GM23338 (cell line): ENCODE measurements around the gene TMEM74B. TPM values are rescaled to one million over a fixed set of nuclear protein-coding genes. Genes with fewer than 3 reads are reported as not detected.

ENCODE experiments used
- ATAC-seq: fragments of 200-7000 bp; cut with Tn5 transposase; 3 replicates; pipeline ENCODE4 v1.9.1; 2020
- DNase-seq: peaks from one replicate; pipeline ENCODE4 v3.0.0-alpha.2; 2015; ENCODE audit warnings: low spot score
- H2AFZ ChIP-seq: fragments of 200-600 bp; sonication (generic); 2 replicates; pipeline ENCODE4 v1.8.0; 2016; ENCODE audit warnings: antibody characterized with exemption, mild to moderate bottlenecking, moderate library complexity
- H3F3A ChIP-seq: fragments of 200-600 bp; sonication (generic); replicated peaks from 2 replicates; pipeline ENCODE4 v1.8.0; 2017; ENCODE audit warnings: antibody characterized with exemption, mixed run types, low read depth
- H3K27ac ChIP-seq: fragments of 200-600 bp; sonication (generic); 2 replicates; pipeline ENCODE4 v1.6.1; 2016; ENCODE audit warnings: low read depth
- H3K27me3 ChIP-seq: fragments of 200-600 bp; sonication (generic); 2 replicates; pipeline ENCODE4 v1.8.0; 2016; ENCODE audit warnings: mild to moderate bottlenecking, mixed run types, moderate library complexity; ENCODE audit not compliant: insufficient read depth
- H3K36me3 ChIP-seq: fragments of 200-600 bp; sonication (generic); 2 replicates; pipeline ENCODE4 v1.8.0; 2016; ENCODE audit warnings: mild to moderate bottlenecking; ENCODE audit not compliant: insufficient read depth
- H3K4me1 ChIP-seq: fragments of 200-600 bp; sonication (generic); 2 replicates; pipeline ENCODE4 v1.8.0; 2016; ENCODE audit warnings: mild to moderate bottlenecking, moderate library complexity; ENCODE audit not compliant: insufficient read depth
- H3K4me2 ChIP-seq: fragments of 200-600 bp; sonication (generic); 2 replicates; pipeline ENCODE4 v1.7.1; 2017; ENCODE audit warnings: mixed run types
- H3K4me3 ChIP-seq: fragments of 200-600 bp; sonication (generic); 2 replicates; pipeline ENCODE4 v1.6.1; 2016; ENCODE audit warnings: mixed run types
- H3K79me2 ChIP-seq: fragments of 200-600 bp; sonication (generic); replicated peaks from 2 replicates; pipeline ENCODE4 v1.8.0; 2017; ENCODE audit warnings: mild to moderate bottlenecking; ENCODE audit not compliant: insufficient read depth
- H3K9me2 ChIP-seq: fragments of 200-600 bp; sonication (generic); 2 replicates; pipeline ENCODE4 v1.8.0; 2017; ENCODE audit not compliant: insufficient read depth
- H4K20me1 ChIP-seq: fragments of 200-600 bp; sonication (generic); replicated peaks from 2 replicates; pipeline ENCODE4 v1.8.0; 2017; ENCODE audit warnings: mild to moderate bottlenecking; ENCODE audit not compliant: insufficient read depth
- H3K27ac Mint-ChIP-seq: 2 replicates; pipeline ENCODE4 v1.8.0; 2020; ENCODE audit warnings: inconsistent platforms, mild to moderate bottlenecking, moderate library complexity, mixed read lengths
- H3K27me3 Mint-ChIP-seq: 3 replicates; pipeline ENCODE4 v1.8.0; 2022; ENCODE audit warnings: low read depth, mild to moderate bottlenecking, moderate library complexity, mixed read lengths, inconsistent platforms; ENCODE audit not compliant: insufficient read depth, poor library complexity
- H3K36me3 Mint-ChIP-seq: 3 replicates; pipeline ENCODE4 v1.8.0; 2021; ENCODE audit warnings: low read depth, mild to moderate bottlenecking, inconsistent platforms, moderate library complexity, mixed read lengths
- H3K4me1 Mint-ChIP-seq: 3 replicates; pipeline ENCODE4 v1.8.0; 2020; ENCODE audit warnings: mild to moderate bottlenecking, inconsistent platforms, mixed read lengths
- H3K4me3 Mint-ChIP-seq: 3 replicates; pipeline ENCODE4 v1.8.0; 2021; ENCODE audit warnings: moderate library complexity, mild to moderate bottlenecking, inconsistent platforms, mixed read lengths
- H3K9me3 Mint-ChIP-seq: 3 replicates; pipeline ENCODE4 v1.8.0; 2020; ENCODE audit warnings: moderate library complexity, mild to moderate bottlenecking, inconsistent platforms, mixed read lengths
- CREB1 ChIP-seq: fragments of 250-450 bp; sonication (Bioruptor Pico); IDR thresholded peaks from 2 replicates; pipeline ENCODE4 v1.5.0; 2020; ENCODE audit warnings: low read depth, mild to moderate bottlenecking, moderate library complexity
- EZH2 ChIP-seq: fragments of 200-600 bp; sonication (generic); IDR thresholded peaks from one replicate; pipeline ENCODE4 v1.8.0; 2017; ENCODE audit warnings: antibody characterized with exemption, mild to moderate bottlenecking, low read depth; ENCODE audit not compliant: unreplicated experiment
- EZH2phosphoT487 ChIP-seq: fragments of 200-600 bp; sonication (generic); IDR thresholded peaks from one replicate; pipeline ENCODE4 v1.8.1; 2018; ENCODE audit warnings: antibody characterized with exemption; ENCODE audit not compliant: unreplicated experiment
- JUNB ChIP-seq: IDR thresholded peaks from one replicate; pipeline ENCODE4 v1.6.1; 2016; ENCODE audit warnings: antibody characterized with exemption; ENCODE audit not compliant: unreplicated experiment
- NANOG ChIP-seq: IDR thresholded peaks from 2 replicates; pipeline ENCODE4 v1.6.1; 2016; ENCODE audit warnings: antibody characterized with exemption, borderline replicate concordance
- POLR2AphosphoS5 ChIP-seq: IDR thresholded peaks from 2 replicates; pipeline ENCODE4 v1.6.1; 2016; ENCODE audit warnings: antibody characterized with exemption, low read depth
- STAT1 ChIP-seq: IDR thresholded peaks from one replicate; pipeline ENCODE4 v1.6.1; 2016; ENCODE audit warnings: antibody characterized with exemption; ENCODE audit not compliant: unreplicated experiment
- ZNF114 ChIP-seq: fragments of 250-450 bp; sonication (Bioruptor Pico); IDR thresholded peaks from 2 replicates; pipeline ENCODE4 v1.5.0; 2020; ENCODE audit warnings: mild to moderate bottlenecking, moderate library complexity
- ZNF331 ChIP-seq: fragments of 250-450 bp; sonication (Bioruptor Pico); IDR thresholded peaks from 2 replicates; pipeline ENCODE4 v1.5.0; 2020; ENCODE audit warnings: low read depth, mild to moderate bottlenecking, moderate library complexity
- polyA plus RNA-seq: library from polyadenylated mRNA; unstranded; fragments of >200 nt; fragmentation: Nextera tagmentation; extraction: Ambion mirVana; gene quantifications from 2 replicates; pipeline ENCODE4 v1.2.1, GENCODE V29; 2016
- total RNA-seq: library from RNA; depleted of rRNA; stranded (reverse); fragments of >200 nt; shearing (Covaris generic); gene quantifications from 2 replicates; pipeline ENCODE4 v1.2.3, GENCODE V29; 2014
- TF ChIP-seq, protein P1 (sequence below), 2 experiments: fragments of 200-600 bp in 1 of 2; sonication (generic) in 1 of 2; conservative IDR thresholded peaks; 2 replicates each; pipeline versions ENCODE4 v1.5.1 to v1.6.1; 2016 to 2017; ENCODE audit warnings: antibody characterized with exemption in 2 of 2, low read depth in 2 of 2, mild to moderate bottlenecking in 2 of 2, moderate library complexity in 1 of 2
- TF ChIP-seq, protein P2 (sequence below): IDR thresholded peaks from 2 replicates; pipeline ENCODE4 v1.6.1; 2016; ENCODE audit warnings: antibody characterized with exemption
- TF ChIP-seq, protein P3 (sequence below): fragments of 250-450 bp; sonication (Bioruptor Pico); IDR thresholded peaks from 2 replicates; pipeline ENCODE4 v1.5.0; 2020; ENCODE audit warnings: mild to moderate bottlenecking, moderate library complexity
- TF ChIP-seq, protein P4 (sequence below): IDR thresholded peaks from one replicate; pipeline ENCODE4 v1.6.1; 2018; ENCODE audit warnings: antibody characterized with exemption; ENCODE audit not compliant: unreplicated experiment

The TMEM74B gene
- total and polyA plus RNA-seq, 2 experiments from 2014 or later = 1.0 to 4.8 TPM

DNA sequence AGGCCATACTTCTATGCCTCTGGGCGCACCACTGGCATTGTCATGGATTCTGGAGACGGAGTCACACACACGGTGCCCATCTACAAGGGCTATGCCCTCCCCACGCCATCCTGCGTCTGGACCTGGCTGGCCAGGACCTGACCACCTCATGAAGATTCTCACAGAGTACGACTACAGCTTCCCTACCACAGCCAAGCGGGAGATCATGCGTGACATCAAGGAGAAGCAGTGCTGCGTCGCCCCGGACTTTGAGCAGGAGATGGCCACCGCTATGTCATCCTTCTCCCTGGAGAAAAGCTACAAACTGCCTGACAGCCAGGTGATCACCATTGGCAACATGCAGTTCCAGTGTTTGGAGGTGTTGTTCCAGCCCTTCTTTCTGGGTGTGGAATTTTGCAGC lies 23.8 kb downstream of the TMEM74B start:
- no peak overlapping the region for H3K4me3 ChIP-seq
- TF ChIP-seq, protein P1, sequence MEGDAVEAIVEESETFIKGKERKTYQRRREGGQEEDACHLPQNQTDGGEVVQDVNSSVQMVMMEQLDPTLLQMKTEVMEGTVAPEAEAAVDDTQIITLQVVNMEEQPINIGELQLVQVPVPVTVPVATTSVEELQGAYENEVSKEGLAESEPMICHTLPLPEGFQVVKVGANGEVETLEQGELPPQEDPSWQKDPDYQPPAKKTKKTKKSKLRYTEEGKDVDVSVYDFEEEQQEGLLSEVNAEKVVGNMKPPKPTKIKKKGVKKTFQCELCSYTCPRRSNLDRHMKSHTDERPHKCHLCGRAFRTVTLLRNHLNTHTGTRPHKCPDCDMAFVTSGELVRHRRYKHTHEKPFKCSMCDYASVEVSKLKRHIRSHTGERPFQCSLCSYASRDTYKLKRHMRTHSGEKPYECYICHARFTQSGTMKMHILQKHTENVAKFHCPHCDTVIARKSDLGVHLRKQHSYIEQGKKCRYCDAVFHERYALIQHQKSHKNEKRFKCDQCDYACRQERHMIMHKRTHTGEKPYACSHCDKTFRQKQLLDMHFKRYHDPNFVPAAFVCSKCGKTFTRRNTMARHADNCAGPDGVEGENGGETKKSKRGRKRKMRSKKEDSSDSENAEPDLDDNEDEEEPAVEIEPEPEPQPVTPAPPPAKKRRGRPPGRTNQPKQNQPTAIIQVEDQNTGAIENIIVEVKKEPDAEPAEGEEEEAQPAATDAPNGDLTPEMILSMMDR (conservative IDR thresholded peaks at IDR 0.05; ENCODE audit: low read depth in 2 of 2) = no peak
- TF ChIP-seq EZH2 = no peak
- no peak for TF ChIP-seq CREB1 (CRISPR knock-in tag)
- no peak for TF ChIP-seq NANOG
- TF ChIP-seq, protein P2, sequence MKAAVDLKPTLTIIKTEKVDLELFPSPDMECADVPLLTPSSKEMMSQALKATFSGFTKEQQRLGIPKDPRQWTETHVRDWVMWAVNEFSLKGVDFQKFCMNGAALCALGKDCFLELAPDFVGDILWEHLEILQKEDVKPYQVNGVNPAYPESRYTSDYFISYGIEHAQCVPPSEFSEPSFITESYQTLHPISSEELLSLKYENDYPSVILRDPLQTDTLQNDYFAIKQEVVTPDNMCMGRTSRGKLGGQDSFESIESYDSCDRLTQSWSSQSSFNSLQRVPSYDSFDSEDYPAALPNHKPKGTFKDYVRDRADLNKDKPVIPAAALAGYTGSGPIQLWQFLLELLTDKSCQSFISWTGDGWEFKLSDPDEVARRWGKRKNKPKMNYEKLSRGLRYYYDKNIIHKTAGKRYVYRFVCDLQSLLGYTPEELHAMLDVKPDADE = no peak
- TF ChIP-seq, protein P3, sequence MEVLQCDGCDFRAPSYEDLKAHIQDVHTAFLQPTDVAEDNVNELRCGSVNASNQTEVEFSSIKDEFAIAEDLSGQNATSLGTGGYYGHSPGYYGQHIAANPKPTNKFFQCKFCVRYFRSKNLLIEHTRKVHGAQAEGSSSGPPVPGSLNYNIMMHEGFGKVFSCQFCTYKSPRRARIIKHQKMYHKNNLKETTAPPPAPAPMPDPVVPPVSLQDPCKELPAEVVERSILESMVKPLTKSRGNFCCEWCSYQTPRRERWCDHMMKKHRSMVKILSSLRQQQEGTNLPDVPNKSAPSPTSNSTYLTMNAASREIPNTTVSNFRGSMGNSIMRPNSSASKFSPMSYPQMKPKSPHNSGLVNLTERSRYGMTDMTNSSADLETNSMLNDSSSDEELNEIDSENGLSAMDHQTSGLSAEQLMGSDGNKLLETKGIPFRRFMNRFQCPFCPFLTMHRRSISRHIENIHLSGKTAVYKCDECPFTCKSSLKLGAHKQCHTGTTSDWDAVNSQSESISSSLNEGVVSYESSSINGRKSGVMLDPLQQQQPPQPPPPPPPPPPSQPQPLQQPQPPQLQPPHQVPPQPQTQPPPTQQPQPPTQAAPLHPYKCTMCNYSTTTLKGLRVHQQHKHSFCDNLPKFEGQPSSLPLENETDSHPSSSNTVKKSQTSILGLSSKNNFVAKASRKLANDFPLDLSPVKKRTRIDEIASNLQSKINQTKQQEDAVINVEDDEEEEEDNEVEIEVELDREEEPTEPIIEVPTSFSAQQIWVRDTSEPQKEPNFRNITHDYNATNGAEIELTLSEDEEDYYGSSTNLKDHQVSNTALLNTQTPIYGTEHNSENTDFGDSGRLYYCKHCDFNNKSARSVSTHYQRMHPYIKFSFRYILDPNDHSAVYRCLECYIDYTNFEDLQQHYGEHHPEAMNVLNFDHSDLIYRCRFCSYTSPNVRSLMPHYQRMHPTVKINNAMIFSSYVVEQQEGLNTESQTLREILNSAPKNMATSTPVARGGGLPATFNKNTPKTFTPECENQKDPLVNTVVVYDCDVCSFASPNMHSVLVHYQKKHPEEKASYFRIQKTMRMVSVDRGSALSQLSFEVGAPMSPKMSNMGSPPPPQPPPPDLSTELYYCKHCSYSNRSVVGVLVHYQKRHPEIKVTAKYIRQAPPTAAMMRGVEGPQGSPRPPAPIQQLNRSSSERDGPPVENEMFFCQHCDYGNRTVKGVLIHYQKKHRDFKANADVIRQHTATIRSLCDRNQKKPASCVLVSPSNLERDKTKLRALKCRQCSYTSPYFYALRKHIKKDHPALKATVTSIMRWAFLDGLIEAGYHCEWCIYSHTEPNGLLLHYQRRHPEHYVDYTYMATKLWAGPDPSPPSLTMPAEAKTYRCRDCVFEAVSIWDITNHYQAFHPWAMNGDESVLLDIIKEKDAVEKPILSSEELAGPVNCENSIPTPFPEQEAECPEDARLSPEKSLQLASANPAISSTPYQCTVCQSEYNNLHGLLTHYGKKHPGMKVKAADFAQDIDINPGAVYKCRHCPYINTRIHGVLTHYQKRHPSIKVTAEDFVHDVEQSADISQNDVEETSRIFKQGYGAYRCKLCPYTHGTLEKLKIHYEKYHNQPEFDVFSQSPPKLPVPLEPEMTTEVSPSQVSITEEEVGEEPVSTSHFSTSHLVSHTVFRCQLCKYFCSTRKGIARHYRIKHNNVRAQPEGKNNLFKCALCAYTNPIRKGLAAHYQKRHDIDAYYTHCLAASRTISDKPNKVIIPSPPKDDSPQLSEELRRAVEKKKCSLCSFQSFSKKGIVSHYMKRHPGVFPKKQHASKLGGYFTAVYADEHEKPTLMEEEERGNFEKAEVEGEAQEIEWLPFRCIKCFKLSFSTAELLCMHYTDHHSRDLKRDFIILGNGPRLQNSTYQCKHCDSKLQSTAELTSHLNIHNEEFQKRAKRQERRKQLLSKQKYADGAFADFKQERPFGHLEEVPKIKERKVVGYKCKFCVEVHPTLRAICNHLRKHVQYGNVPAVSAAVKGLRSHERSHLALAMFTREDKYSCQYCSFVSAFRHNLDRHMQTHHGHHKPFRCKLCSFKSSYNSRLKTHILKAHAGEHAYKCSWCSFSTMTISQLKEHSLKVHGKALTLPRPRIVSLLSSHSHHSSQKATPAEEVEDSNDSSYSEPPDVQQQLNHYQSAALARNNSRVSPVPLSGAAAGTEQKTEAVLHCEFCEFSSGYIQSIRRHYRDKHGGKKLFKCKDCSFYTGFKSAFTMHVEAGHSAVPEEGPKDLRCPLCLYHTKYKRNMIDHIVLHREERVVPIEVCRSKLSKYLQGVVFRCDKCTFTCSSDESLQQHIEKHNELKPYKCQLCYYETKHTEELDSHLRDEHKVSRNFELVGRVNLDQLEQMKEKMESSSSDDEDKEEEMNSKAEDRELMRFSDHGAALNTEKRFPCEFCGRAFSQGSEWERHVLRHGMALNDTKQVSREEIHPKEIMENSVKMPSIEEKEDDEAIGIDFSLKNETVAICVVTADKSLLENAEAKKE (CRISPR knock-in tag) = no peak
- TF ChIP-seq EZH2phosphoT487 = no peak
- no peak for TF ChIP-seq JUNB
- TF ChIP-seq, protein P4, sequence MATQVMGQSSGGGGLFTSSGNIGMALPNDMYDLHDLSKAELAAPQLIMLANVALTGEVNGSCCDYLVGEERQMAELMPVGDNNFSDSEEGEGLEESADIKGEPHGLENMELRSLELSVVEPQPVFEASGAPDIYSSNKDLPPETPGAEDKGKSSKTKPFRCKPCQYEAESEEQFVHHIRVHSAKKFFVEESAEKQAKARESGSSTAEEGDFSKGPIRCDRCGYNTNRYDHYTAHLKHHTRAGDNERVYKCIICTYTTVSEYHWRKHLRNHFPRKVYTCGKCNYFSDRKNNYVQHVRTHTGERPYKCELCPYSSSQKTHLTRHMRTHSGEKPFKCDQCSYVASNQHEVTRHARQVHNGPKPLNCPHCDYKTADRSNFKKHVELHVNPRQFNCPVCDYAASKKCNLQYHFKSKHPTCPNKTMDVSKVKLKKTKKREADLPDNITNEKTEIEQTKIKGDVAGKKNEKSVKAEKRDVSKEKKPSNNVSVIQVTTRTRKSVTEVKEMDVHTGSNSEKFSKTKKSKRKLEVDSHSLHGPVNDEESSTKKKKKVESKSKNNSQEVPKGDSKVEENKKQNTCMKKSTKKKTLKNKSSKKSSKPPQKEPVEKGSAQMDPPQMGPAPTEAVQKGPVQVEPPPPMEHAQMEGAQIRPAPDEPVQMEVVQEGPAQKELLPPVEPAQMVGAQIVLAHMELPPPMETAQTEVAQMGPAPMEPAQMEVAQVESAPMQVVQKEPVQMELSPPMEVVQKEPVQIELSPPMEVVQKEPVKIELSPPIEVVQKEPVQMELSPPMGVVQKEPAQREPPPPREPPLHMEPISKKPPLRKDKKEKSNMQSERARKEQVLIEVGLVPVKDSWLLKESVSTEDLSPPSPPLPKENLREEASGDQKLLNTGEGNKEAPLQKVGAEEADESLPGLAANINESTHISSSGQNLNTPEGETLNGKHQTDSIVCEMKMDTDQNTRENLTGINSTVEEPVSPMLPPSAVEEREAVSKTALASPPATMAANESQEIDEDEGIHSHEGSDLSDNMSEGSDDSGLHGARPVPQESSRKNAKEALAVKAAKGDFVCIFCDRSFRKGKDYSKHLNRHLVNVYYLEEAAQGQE = no peak
- TF ChIP-seq ZNF114 (CRISPR knock-in tag) = no peak
- no peak for TF ChIP-seq POLR2AphosphoS5
- TF ChIP-seq STAT1 = no peak
- TF ChIP-seq ZNF331 (CRISPR knock-in tag) = no peak
- no peak for DNase-seq
- H3K27ac ChIP-seq = no peak overlapping the region
- Mint-ChIP-seq H3K4me3 (no peak overlapping the region), H3K27me3 (peaks cover 1% of the 10 kb centered on the region), H3K36me3 (peaks cover 34% of the 10 kb centered on the region), H3K9me3 (no peaks in the 10 kb centered on the region), H3K4me1 (no peaks in the 10 kb centered on the region), H3K27ac (no peak overlapping the region)
- no peaks in the 10 kb centered on the region for H3K9me2 ChIP-seq
- H3K4me2 ChIP-seq = no peak overlapping the region
- no peak overlapping the region for H2AFZ ChIP-seq
- no peak for ATAC-seq
- H4K20me1 ChIP-seq = peaks cover 3% of the 10 kb centered on the region; the same call in 1 of the 2 replicates
- H3K36me3 ChIP-seq = peaks cover 13% of the 10 kb centered on the region
- H3K4me1 ChIP-seq = no peaks in the 10 kb centered on the region
- H3K27me3 ChIP-seq = no peaks in the 10 kb centered on the region
- H3K79me2 ChIP-seq = no peaks in the 10 kb centered on the region
- H3F3A ChIP-seq = no peaks in the 10 kb centered on the region
